Activated CD4-positive, alpha-beta T cell treated with anti-CD3 and anti-CD28 coated beads, Interleukin-2, amount 10 ng/mL, durations not matched to agents 7 days and 5 days (primary cell): ENCODE results near the gene ACTR1B. TPM values are rescaled to one million over a fixed set of nuclear protein-coding genes. Genes with fewer than 3 reads are reported as not detected.
"Not testable (repeated sequence)": the region's sequence is repeated elsewhere in the genome, so short reads cannot be mapped to it uniquely, and the experiment has no call there.

ENCODE experiments used
- CTCF ChIA-PET: fragments of 350-600 bp; sonication (Branson Sonifier 250); formaldehyde crosslinking; loops from one replicate; lab custom pipeline; 2021; ENCODE audit warnings: antibody characterized with exemption; lab: Charles Lee
- POLR2A ChIA-PET: fragments of 350-600 bp; sonication (Branson Sonifier 250); formaldehyde crosslinking; loops from one replicate; lab custom pipeline; 2021; ENCODE audit warnings: antibody characterized with exemption; lab: Charles Lee
- DNase-seq: peaks from one replicate; pipeline ENCODE4 v3.0.0-alpha.2; 2020
- H3K27ac Mint-ChIP-seq: one replicate; pipeline ENCODE4 v1.8.0; 2021; ENCODE audit warnings: mild to moderate bottlenecking, moderate library complexity, mixed read lengths
- H3K27me3 Mint-ChIP-seq: one replicate; pipeline ENCODE4 v1.8.0; 2021; ENCODE audit warnings: mixed read lengths
- H3K36me3 Mint-ChIP-seq: one replicate; pipeline ENCODE4 v1.8.0; 2021; ENCODE audit warnings: low read depth, mixed read lengths
- H3K4me1 Mint-ChIP-seq: one replicate; pipeline ENCODE4 v1.8.0; 2021; ENCODE audit warnings: mixed read lengths
- H3K4me3 Mint-ChIP-seq: one replicate; pipeline ENCODE4 v1.8.0; 2021; ENCODE audit warnings: mild to moderate bottlenecking, moderate library complexity, mixed read lengths
- H3K9me3 Mint-ChIP-seq: one replicate; pipeline ENCODE4 v1.8.0; 2021; ENCODE audit warnings: mixed read lengths
- total RNA-seq, 2 experiments: library from RNA; stranded (reverse); gene quantifications; one replicate each; pipeline ENCODE4 v1.2.3, GENCODE V29; 2021

The ACTR1B gene
- total RNA-seq, 2 experiments from 2014 or later, result 62.9 to 68.3 TPM

GRCh38 chr2:97654791-97655190 is 9.1 kb downstream of the ACTR1B start:
- peaks cover 45% of the 10 kb centered on the region for H3K36me3 Mint-ChIP-seq
- ChIA-PET CTCF (interaction anchor here (1.5 kb wide), 1 partner anchor 8 kb away, joined by 3 read pairs; no protein-coding TSS in a partner anchor), POLR2A (no interaction called here)
- no peak overlapping the region for H3K27ac Mint-ChIP-seq
- H3K4me1 Mint-ChIP-seq, result no peaks in the 10 kb centered on the region
- H3K9me3 Mint-ChIP-seq, result no peaks in the 10 kb centered on the region
- no peak for DNase-seq
- H3K27me3 Mint-ChIP-seq, result no peaks in the 10 kb centered on the region
- no peak overlapping the region for H3K4me3 Mint-ChIP-seq

GRCh38 chr2:97654309-97654708 is 9.5 kb downstream of the ACTR1B start:
- no peak overlapping the region for H3K4me3 Mint-ChIP-seq
- H3K27me3 Mint-ChIP-seq, result no peaks in the 10 kb centered on the region
- H3K27ac Mint-ChIP-seq, result no peak overlapping the region
- no peak for DNase-seq
- POLR2A ChIA-PET, result no interaction called here
- no peaks in the 10 kb centered on the region for H3K4me1 Mint-ChIP-seq
- peaks cover 48% of the 10 kb centered on the region for H3K36me3 Mint-ChIP-seq
- H3K9me3 Mint-ChIP-seq, result no peaks in the 10 kb centered on the region
- CTCF ChIA-PET, result interaction anchor here (1.0 to 1.5 kb wide), 2 partner anchors 8 to 10 kb away, joined by 3 read pairs; no protein-coding TSS in a partner anchor

GRCh38 chr2:97653874-97654273 is 10.0 kb downstream of the ACTR1B start:
- ChIA-PET POLR2A (no interaction called here), CTCF (interaction anchor here (1.0 to 1.5 kb wide), 2 partner anchors 9 to 10 kb away, joined by 3 read pairs; no protein-coding TSS in a partner anchor)
- DNase-seq, result no peak
- Mint-ChIP-seq H3K27me3 (no peaks in the 10 kb centered on the region), H3K4me3 (no peak overlapping the region), H3K9me3 (no peaks in the 10 kb centered on the region), H3K4me1 (no peaks in the 10 kb centered on the region), H3K27ac (no peak overlapping the region), H3K36me3 (peaks cover 52% of the 10 kb centered on the region)

- no peak for DNase-seq
- Mint-ChIP-seq H3K4me3 (no peak overlapping the region), H3K27me3 (no peaks in the 10 kb centered on the region), H3K9me3 (no peaks in the 10 kb centered on the region), H3K27ac (no peak overlapping the region), H3K4me1 (no peaks in the 10 kb centered on the region), H3K36me3 (peaks cover 51% of the 10 kb centered on the region)
- CTCF ChIA-PET, result interaction anchor here (1.0 to 1.5 kb wide), 2 partner anchors 9 to 10 kb away, joined by 3 read pairs; no protein-coding TSS in a partner anchor
- POLR2A ChIA-PET, result no interaction called here
Measured at GRCh38 chr2:97653473-97653872, 10.4 kb downstream of the ACTR1B start.

GRCh38 chr2:97651114-97651513 is 12.7 kb downstream of the ACTR1B start:
- H3K36me3 Mint-ChIP-seq, result peaks cover 52% of the 10 kb centered on the region

GRCh38 chr2:97646977-97647376 is 16.9 kb downstream of the ACTR1B start:
- Mint-ChIP-seq H3K36me3 (peaks cover 26% of the 10 kb centered on the region), H3K9me3 (no peaks in the 10 kb centered on the region)
- POLR2A ChIA-PET, result interaction anchor here (0.9 kb wide), 1 partner anchor 13 kb away, joined by 4 read pairs; no protein-coding TSS in a partner anchor

More at GRCh38 chr2:97651114-97651513, 12.7 kb downstream of the ACTR1B start:
- no peaks in the 10 kb centered on the region for H3K9me3 Mint-ChIP-seq
- no peak for DNase-seq
- CTCF ChIA-PET, result interaction anchor here (0.9 to 7.8 kb wide), 2 partner anchors 12 to 19 kb away, joined by 3 to 75 read pairs; partner anchors contain the start of genes ACTR1B and C2orf92
- H3K4me3 Mint-ChIP-seq, result no peak overlapping the region
- no peak overlapping the region for H3K27ac Mint-ChIP-seq
- H3K27me3 Mint-ChIP-seq, result no peaks in the 10 kb centered on the region
- H3K4me1 Mint-ChIP-seq, result peaks cover 11% of the 10 kb centered on the region
- POLR2A ChIA-PET, result no interaction called here

GRCh38 chr2:97645695-97646629 is 17.9 kb downstream of the ACTR1B start, which contains the start of gene COX5B:
COX5B (plus strand) TSS chr2:97646062; CDS start chr2:97646087, 25 bp downstream.
- Mint-ChIP-seq H3K27me3 (peaks cover 5% of the 10 kb centered on the region), H3K36me3 (peaks cover 26% of the 10 kb centered on the region), H3K4me1 (peaks cover 20% of the 10 kb centered on the region), H3K27ac (peak within 1 kb of the TSS; percentile 94), H3K9me3 (no peaks in the 10 kb centered on the region), H3K4me3 (peak within 1 kb of the TSS; percentile 82)
- ChIA-PET CTCF (interaction anchor here (0.7 to 7.8 kb wide), 7 partner anchors 11 to 62 kb away, joined by 3 to 75 read pairs (median 5); partner anchors contain the start of gene ACTR1B), POLR2A (interaction anchor here (0.5 to 1.5 kb wide), 4 partner anchors 14 to 69 kb away, joined by 3 to 9 read pairs (median 6); partner anchors contain the start of gene ACTR1B)
- peak; percentile 99 for DNase-seq

More at GRCh38 chr2:97646977-97647376, 16.9 kb downstream of the ACTR1B start:
- Mint-ChIP-seq H3K27ac (peak overlapping the region; percentile 94), H3K27me3 (peaks cover 3% of the 10 kb centered on the region), H3K4me1 (peaks cover 20% of the 10 kb centered on the region), H3K4me3 (peak overlapping the region; percentile 82)
- no peak for DNase-seq
- CTCF ChIA-PET, result interaction anchor here (0.6 to 7.8 kb wide), 4 partner anchors 14 to 56 kb away, joined by 3 to 75 read pairs (median 6); partner anchors contain the start of gene ACTR1B

- no peak for DNase-seq
- peaks cover 26% of the 10 kb centered on the region for H3K36me3 Mint-ChIP-seq
- POLR2A ChIA-PET, result interaction anchor here (0.9 to 1.5 kb wide), 2 partner anchors 17 to 19 kb away, joined by 7 to 9 read pairs; partner anchors contain the start of gene ACTR1B
Measured at GRCh38 chr2:97645112-97645694, 18.6 kb downstream of the ACTR1B start.

GRCh38 chr2:97644023-97644717 is 19.7 kb downstream of the ACTR1B start:
- Mint-ChIP-seq H3K4me1 (peaks cover 20% of the 10 kb centered on the region), H3K27me3 (peaks cover 13% of the 10 kb centered on the region), H3K27ac (no peak overlapping the region), H3K4me3 (no peak overlapping the region), H3K9me3 (no peaks in the 10 kb centered on the region), H3K36me3 (peaks cover 19% of the 10 kb centered on the region)
- ChIA-PET POLR2A (no interaction called here), CTCF (interaction anchor here (1.0 to 1.7 kb wide), 4 partner anchors 10 to 53 kb away, joined by 3 to 4 read pairs (median 3); no protein-coding TSS in a partner anchor)
- no peak for DNase-seq

More at GRCh38 chr2:97645112-97645694, 18.6 kb downstream of the ACTR1B start:
- CTCF ChIA-PET, result interaction anchor here (0.7 to 7.8 kb wide), 8 partner anchors 12 to 62 kb away, joined by 3 to 75 read pairs (median 4); partner anchors contain the start of gene ACTR1B
- H3K27ac Mint-ChIP-seq, result peak overlapping the region; percentile 94
- peaks cover 7% of the 10 kb centered on the region for H3K27me3 Mint-ChIP-seq
- H3K4me3 Mint-ChIP-seq, result peak overlapping the region; percentile 82
- H3K9me3 Mint-ChIP-seq, result no peaks in the 10 kb centered on the region
- peaks cover 20% of the 10 kb centered on the region for H3K4me1 Mint-ChIP-seq

- H3K36me3 Mint-ChIP-seq, H3K27ac Mint-ChIP-seq, H3K4me1 Mint-ChIP-seq, DNase-seq, H3K27me3 Mint-ChIP-seq, H3K9me3 Mint-ChIP-seq, H3K4me3 Mint-ChIP-seq, POLR2A ChIA-PET, CTCF ChIA-PET: not testable (repeated sequence)
Measured at GRCh38 chr2:97626049-97626430, 37.8 kb downstream of the ACTR1B start.

- H3K27me3 Mint-ChIP-seq, H3K27ac Mint-ChIP-seq, H3K9me3 Mint-ChIP-seq, H3K4me3 Mint-ChIP-seq, CTCF ChIA-PET, DNase-seq, POLR2A ChIA-PET, H3K4me1 Mint-ChIP-seq, H3K36me3 Mint-ChIP-seq: not testable (repeated sequence)
Measured at GRCh38 chr2:97625354-97626048, 38.3 kb downstream of the ACTR1B start.
